Motor neuron (in vitro differentiated cells): ENCODE measurements around the gene OARD1. TPM values are rescaled to one million over a fixed set of nuclear protein-coding genes. Genes with fewer than 3 reads are reported as not detected.

ENCODE experiments used
- total RNA-seq, 8 experiments: library from RNA; unstranded; fragments of 300-600 nt; gene quantifications; 2 replicates each; pipeline versions ENCODE4 v1.2.3 to v1.2.4, GENCODE V29; 2022

Gene OARD1
- total RNA-seq, 8 experiments from 2014 or later: 23.7 to 41.2 (median 33.8) TPM

Other genes with a start within 250 kb of the OARD1 start
- gene UNC5CL, start 33.1 kb downstream of the OARD1 start, total RNA-seq: 1 to 10 TPM in 2 of 8 experiments, under 1 TPM in 6; 0.25 to 1.2 (median 0.57) TPM
- under 1 TPM in 1 of 8 experiments, not detected in 7; 0.23 TPM for gene TSPO2, start 29.9 kb downstream of the OARD1 start, total RNA-seq
- gene APOBEC2, start 19.2 kb downstream of the OARD1 start, total RNA-seq: under 1 TPM in 5 of 8 experiments, not detected in 3; 0.22 to 0.90 (median 0.45) TPM
- gene NFYA, start 618 bp upstream of the OARD1 start, total RNA-seq: 10 to 100 TPM; 14.4 to 40.9 (median 20.4) TPM
- gene TREML1, start 82.0 kb upstream of the OARD1 start, total RNA-seq: under 1 TPM in 1 of 8 experiments, not detected in 7; 0.36 TPM
- gene TREM2, start 90.8 kb upstream of the OARD1 start, total RNA-seq: under 1 TPM in 3 of 8 experiments, not detected in 5; 0.41 to 0.73 (median 0.67) TPM
- under 1 TPM in 3 of 8 experiments, not detected in 5; 0.09 to 0.47 (median 0.20) TPM for gene TREML2, start 128.8 kb upstream of the OARD1 start, total RNA-seq
- under 1 TPM in 5 of 8 experiments, not detected in 3; 0.09 to 0.38 (median 0.13) TPM for gene TREML4, start 156.0 kb upstream of the OARD1 start, total RNA-seq
- gene TREM1, start 214.3 kb upstream of the OARD1 start, total RNA-seq: 1 to 10 TPM in 2 of 8 experiments, under 1 TPM in 4, not detected in 2; 0.17 to 2.1 (median 0.82) TPM